HG03378 (cell line): ENCODE data around the gene ABCG4.
A peak's percentile ranks its signal among the peaks of the same experiment; 100 is the strongest.
"Not testable (repeated sequence)": the region's sequence is repeated elsewhere in the genome, so short reads cannot be mapped to it uniquely, and the experiment has no call there.

ENCODE experiments used
- ATAC-seq: cut with Tn5 transposase; IDR thresholded peaks from one replicate; pipeline ENCODE4 v1.9.1; 2021; ENCODE audit warnings: mild to moderate bottlenecking, moderate library complexity; ENCODE audit not compliant: unreplicated experiment

Gene ABCG4

DNA sequence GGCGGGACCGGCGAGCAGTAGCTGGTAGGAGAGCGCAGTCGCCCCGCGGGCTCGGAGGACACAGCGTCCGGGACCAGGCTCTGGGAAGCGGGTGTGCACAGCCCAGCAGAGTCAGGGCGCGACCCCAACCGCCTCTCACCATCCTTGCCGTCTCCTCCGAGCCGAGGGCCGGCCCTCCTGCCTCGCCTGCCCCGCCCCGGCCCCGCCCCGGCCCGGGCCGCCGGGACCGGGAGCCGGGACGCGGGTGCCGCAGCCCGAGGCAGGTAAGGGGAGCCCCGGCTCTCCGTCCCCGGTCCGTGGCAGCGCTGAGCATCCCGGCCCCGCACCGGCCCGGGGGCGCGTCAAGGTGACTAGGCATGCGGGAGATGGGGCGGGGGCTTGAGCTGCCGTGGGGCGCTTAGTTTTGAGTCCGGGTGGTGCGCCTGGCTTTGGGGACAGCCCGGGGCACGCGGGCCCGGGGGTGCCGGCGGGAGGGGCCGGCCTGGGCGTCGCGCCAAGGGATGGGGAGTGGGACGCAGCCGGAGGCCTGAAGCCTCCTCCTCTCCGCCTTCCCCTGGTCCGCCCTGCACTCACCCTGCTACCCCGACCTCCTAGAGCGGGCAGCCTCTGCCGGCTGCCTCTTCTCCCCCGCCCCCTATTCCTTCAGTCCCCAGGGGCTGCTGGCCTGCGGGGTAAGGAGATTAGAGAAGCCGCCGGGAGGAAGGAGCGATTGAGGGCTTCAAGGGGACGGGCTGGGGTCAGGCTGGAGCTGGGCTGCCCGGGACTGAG, at the start of gene ABCG4:
Gene ABCG4, plus strand, starts transcription at position 35 of the 768 bp plus-strand sequence. CDS start 914 bp downstream, outside the sequence.
- ATAC-seq = no peak

DNA sequence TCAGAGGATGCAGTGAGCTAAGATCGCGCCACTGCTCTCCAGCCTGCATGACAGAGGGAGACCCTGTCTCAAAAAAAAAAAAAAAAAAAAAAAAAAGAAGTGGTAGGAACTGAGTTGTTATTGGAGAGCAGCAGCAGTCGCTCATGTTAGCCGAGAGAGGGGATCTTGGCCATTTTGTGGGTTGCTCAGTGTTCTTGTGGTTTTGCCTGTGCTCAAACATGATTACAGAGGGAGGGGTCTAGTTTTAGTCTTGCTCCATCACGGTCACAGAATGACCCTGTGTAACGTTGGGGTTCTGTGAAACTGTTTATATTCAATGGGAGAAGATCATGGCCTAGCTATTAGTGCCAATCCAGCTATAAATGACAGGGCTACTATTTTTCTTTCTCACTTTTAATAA, 49.1 kb upstream of the ABCG4 start:
- ATAC-seq = no peak

DNA sequence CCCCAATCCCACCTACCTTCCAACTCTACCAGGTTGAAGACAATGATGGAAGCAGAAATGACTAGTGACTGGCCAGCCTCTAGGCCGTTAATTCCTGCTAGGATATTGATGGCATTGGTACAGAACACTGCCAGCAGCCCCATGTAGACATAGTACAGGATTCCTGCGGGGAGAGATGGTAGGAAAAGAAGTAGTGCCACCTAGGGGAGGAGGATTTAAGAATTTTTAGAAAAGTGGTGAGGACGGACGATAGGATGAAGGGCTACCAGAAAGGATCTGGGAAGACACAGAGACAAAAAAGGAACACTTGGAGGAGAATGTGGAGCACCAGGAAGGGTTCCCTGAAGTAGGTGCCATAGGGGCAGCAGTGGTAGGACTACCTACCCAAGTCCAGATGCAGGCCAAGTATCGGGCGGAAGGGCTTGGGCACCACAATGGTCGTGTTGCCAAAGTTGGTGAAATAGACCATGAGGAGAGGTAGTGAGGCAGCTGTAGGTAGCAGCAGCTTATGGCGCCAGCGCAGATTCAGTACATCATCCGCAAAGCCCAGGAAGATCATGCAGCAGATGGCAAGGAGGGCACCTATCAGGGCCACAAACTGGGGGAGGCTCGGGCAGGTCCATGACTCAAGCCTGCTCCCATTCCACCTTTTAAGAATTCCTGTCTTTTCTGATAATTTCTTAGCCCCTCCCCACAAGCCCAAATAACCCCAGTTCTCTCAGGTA, 48.4 kb upstream of the ABCG4 start:
- no peak for ATAC-seq

DNA sequence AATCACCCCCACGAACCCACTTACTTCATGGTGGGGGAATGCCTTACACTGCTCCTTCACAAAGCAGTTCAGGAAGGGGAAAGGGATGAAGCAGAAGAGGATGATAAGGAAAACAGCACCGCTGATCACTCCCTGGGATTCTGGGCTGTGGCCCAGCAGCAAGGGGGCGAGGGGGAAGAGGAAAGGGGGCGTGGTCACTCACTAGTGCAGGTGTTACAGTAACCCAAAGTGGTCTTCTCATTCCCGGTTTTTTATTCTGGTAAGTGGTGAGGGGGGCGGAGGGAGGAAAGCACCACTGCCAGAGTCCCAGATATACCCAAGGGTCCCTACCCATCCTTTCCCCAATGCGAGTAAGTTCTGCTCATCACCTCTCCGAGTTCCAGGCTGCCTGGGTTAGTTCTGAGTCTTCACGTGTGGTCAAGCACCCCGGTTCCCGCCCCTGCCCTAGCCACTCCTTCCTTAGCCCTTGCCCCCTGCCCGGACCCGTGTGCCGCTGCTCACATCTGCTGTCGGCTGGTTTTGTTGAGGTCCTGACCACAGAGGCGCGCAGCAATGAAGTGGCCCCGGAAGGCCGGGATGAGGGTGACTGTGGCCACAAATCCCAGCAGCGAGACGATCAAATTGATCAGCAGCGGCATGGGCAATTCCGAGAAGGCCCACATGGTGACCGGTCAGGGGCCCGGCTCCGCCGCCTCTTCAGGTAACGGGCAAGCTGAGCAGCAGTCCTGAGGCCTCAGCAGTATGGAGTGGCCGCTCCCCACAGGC, 47.7 kb upstream of the ABCG4 start:
- ATAC-seq = no peak

- peak; percentile 72 for ATAC-seq
Measured at GRCh38 chr11:119101759-119102423, 47.0 kb upstream of the ABCG4 start, which contains the start of gene DPAGT1. TSS of gene DPAGT1 (minus strand) at chr11:119101853. CDS start at chr11:119101655, 198 bp downstream.

- not testable (repeated sequence) for ATAC-seq
Measured at GRCh38 chr11:119103161-119103664, 45.6 kb upstream of the ABCG4 start.

DNA sequence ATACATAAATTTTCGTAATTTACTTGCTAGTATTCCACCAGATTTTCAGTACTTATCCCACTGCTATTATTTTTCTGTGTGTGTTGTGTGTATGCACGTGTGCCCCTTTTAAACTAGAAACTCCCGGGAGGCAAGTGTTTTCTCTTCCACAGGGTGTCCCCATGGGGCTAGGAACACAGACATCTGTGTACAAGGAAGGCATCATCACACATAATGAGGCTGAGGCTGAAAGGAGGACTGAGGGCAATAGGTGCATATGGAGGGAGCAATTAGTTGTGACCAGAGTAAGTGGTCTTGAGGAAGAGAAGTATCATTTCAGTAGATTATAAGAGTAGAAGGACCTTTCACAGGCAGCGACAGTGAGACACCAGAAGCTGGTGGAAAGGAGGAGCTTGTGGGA, 45.1 kb upstream of the ABCG4 start:
- ATAC-seq = no peak

DNA sequence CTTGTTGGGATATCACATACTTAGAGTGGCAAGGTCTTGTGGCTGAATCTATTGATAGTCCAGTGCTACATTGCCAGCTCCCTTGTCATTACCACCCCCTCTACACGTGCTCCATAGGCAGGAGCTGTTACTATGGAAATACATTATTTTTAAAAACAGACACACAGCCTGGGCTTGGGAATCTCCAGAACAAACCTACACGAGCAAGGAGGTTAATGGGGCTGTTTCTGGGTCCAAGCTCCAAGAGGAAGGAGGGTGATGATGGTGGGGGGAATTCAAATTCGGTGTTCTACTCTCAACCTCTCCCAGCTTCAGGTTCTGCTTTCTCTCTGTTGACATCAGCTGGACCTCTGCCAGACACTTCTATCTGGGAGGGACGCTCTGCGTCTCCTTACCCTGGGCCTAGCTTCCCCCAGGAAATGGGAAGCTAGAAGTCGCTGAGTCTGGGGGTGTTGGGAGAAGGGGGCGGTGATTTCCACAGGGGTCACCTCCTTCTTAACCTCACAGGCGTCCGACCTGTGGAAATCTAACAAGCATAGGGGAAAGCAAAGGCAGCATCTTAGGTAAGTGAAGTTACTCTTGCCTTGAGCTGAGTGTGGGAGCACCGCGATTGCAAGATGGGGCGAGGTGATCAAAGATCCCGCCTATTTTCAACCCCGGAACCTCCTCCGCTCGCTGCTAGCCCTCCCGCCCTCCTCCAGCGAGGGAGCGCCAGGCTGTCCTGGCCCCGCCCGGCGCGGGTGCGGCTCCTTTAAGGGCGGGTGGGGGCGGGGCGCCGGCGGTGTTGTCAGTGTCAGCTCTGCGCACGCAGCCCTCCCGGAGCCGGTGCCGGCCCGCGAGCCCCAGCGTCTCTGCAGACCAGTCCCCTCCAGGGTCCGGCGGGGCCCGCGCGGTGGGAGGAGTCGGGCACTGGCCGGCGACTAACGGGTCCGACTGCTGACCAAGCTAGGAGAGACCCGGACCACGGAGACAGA, 42.0 kb upstream of the ABCG4 start, which contains the start of gene C2CD2L:
Gene C2CD2L, plus strand, starts transcription at position 781 of the 974 bp plus-strand sequence. CDS start 398 bp downstream, outside the sequence.
- no peak for ATAC-seq

DNA sequence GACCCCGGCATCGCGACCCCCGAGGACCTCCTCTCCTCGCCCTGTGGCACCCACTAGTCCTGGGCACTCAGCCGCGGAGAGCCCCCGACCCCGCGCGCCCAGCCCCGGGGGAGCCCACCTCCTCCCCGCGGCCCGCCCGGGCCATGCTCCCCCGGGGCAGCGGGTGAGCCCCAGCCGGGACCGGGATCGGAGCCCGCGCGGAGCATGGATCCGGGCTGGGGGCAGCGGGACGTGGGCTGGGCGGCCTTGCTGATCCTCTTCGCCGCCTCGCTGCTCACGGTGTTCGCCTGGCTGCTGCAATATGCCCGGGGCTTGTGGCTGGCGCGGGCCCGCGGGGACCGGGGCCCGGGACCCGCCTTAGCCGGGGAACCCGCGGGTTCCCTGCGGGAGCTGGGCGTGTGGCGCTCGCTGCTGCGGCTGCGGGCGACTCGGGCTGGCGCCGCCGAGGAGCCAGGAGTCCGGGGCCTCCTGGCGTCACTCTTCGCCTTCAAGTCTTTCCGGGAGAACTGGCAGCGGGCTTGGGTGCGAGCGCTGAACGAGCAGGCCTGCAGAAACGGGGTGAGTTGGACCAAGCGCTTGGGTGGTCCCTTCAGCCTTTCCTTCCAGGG, 41.2 kb upstream of the ABCG4 start:
- no peak for ATAC-seq

DNA sequence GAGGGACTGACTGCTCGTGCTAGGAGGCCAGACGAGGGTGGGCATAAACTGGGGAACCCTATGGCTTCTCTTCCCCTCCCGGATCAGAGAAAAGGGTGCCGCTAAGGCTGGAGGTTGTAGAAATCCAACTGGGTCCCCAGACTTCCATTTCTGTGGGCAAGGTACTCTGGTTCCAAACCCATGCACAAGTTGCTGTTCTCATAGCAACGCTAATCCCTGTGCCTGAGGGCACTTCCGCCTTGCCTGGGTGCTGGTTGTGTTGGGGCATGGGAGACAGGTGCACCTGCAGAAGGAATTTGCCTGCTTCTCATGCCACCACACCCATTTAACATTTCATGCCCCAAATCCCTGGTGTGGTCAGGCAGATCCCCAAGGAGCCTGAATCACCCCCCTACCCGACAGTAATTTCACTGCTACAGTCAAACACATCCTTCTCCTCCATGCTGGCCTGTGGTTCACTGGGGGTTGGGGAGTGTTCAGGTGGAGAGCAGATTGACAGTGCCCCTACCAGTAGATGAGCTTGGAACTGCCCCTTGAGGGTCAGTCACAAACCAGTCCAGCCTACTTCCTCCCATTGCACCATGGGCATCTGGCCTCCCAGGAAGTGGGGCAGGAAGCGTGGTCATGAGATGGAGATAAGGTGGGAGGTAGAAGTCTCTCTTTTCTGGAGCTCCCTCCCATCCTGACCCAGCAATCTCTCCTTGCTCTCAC, 40.6 kb upstream of the ABCG4 start:
- ATAC-seq = no peak

GRCh38 chr11:119108857-119109221, 40.0 kb upstream of the ABCG4 start:
- ATAC-seq = no peak

DNA sequence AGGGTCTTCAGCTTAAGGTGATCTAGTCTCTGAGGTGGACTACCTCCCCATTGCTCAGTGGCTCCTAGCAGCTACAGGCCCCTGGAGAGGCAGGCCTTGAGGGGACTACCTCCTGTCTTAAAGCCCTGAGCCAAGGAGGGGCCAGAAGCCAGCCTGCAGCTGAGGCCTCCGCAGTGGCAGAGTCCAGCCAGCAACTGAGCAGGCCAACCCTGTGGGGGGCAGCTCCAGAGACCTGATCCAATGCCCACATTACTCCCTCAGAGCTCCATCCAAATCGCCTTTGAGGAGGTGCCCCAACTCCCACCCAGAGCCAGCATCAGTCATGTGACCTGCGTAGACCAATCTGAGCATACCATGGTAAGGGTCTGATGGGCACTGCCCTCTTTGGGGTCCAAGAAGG, 39.0 kb upstream of the ABCG4 start:
- no peak for ATAC-seq

- no peak for ATAC-seq
Measured at GRCh38 chr11:119110439-119110838, 38.4 kb upstream of the ABCG4 start.

DNA sequence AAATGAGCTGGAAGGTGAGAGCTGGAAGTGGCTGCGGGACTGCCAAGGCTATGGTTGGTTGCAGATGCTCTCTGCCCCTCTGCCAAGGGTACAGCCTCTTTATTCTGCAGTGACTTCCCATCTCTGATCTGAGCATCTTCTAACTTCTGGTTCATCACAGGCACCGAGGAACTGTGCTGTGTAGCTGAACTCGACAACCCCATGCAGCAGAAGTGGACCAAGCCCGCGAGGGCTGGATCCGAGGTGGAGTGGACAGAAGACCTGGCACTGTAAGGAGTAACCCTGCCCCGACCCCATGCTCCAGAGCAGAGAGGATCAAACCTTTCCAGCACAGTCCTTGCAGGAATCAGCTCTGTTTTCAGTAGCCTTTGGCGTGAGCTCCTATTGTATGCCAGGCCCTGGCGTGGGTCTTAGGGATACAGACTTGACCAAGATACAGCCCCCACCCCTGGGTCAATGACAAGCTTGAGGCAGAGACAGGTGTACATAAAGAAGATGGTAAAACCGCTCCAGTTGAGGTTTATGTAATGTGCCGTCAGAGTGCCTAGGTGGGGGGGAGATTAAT, 37.4 kb upstream of the ABCG4 start:
- ATAC-seq = no peak

DNA sequence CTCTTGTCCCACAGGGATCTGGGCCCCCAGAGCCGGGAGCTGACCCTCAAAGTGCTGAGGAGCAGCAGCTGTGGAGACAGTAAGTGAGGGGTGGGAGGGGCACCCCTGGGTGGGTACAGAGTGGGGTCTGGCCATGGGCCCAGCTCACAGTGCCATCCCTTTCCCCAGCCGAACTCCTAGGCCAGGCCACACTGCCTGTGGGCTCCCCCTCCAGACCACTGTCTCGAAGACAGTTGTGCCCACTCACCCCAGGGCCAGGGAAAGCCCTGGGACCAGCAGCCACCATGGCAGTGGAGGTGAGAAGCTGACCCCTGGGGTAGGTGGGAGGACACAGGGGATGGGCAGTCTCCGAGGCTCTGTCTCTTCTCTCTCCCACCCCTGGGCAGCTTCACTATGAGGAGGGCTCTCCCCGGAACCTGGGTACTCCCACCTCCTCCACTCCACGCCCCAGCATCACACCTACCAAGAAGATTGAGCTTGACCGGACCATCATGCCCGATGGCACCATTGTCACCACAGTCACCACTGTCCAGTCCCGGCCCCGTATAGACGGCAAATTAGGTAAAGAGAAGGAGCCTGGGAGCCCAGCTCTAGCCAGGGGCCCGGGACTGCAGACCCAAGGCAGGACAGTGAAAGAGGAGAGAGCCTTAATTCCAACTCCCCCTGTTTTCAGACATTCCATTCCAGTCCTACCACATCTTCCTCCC, 36.4 kb upstream of the ABCG4 start:
- ATAC-seq = no peak

GRCh38 chr11:119113716-119114115, 35.1 kb upstream of the ABCG4 start:
- ATAC-seq = no peak

GRCh38 chr11:119114351-119114750, 34.5 kb upstream of the ABCG4 start:
- no peak for ATAC-seq
